Fibroblast of lung (primary cell): ENCODE measurements around the gene RFESD.

Source experiments
- EZH2 ChIP-seq: IDR thresholded peaks from 2 replicates; pipeline ENCODE4 v1.5.1; 2012; ENCODE audit warnings: low read length, control low read depth, mild to moderate bottlenecking; ENCODE audit errors: missing control alignments
- TF ChIP-seq, protein P1 (sequence below), 2 donors: IDR thresholded peaks in 1 of 2; conservative IDR thresholded peaks in 1 of 2; 1 replicate in 1 of 2; 2 replicates in 1 of 2; pipeline ENCODE4 v1.5.1; 2011 to 2012; ENCODE audit warnings: low read length in 2 of 2, control low read depth in 1 of 2, inconsistent platforms in 1 of 2, low read depth in 1 of 2, mild to moderate bottlenecking in 1 of 2

DNA sequence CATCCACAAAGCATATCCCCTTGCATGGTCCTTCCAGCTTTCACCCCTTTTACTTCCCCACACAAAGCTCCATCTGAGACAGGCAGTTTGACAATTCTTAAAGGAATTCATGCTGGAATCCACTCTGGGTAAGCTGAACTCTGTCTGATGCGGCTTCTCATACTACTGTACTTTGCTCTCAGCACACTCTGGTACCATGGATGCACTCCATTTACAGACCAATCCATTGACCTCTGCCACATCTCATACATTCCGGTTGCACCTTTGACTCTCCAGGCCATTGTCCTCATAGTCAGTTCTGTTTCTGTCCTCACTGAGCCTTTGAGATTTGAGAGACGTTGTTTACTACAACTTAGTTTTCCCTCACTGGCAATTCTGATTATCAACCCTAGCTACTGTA is 24.0 kb downstream of the RFESD start:
- TF ChIP-seq, protein P1, sequence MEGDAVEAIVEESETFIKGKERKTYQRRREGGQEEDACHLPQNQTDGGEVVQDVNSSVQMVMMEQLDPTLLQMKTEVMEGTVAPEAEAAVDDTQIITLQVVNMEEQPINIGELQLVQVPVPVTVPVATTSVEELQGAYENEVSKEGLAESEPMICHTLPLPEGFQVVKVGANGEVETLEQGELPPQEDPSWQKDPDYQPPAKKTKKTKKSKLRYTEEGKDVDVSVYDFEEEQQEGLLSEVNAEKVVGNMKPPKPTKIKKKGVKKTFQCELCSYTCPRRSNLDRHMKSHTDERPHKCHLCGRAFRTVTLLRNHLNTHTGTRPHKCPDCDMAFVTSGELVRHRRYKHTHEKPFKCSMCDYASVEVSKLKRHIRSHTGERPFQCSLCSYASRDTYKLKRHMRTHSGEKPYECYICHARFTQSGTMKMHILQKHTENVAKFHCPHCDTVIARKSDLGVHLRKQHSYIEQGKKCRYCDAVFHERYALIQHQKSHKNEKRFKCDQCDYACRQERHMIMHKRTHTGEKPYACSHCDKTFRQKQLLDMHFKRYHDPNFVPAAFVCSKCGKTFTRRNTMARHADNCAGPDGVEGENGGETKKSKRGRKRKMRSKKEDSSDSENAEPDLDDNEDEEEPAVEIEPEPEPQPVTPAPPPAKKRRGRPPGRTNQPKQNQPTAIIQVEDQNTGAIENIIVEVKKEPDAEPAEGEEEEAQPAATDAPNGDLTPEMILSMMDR (conservative IDR thresholded peaks at IDR 0.05 in 1 of 2, IDR thresholded peaks at IDR 0.05 in 1 of 2; ENCODE audit: low read depth in 1 of 2, low read length in 2 of 2) = no peak
- no peak for TF ChIP-seq EZH2
